ENCODE results near the gene MBTPS2.
A peak's percentile ranks its signal among the peaks of the same experiment; 100 is the strongest.
"Not testable (repeated sequence)": the region's sequence is repeated elsewhere in the genome, so short reads cannot be mapped to it uniquely, and the experiment has no call there.

MBTPS2 gene

GRCh38 chrX:21863241-21863640 is 23.8 kb downstream of the MBTPS2 start:
- no peak for DNase-seq

DNA sequence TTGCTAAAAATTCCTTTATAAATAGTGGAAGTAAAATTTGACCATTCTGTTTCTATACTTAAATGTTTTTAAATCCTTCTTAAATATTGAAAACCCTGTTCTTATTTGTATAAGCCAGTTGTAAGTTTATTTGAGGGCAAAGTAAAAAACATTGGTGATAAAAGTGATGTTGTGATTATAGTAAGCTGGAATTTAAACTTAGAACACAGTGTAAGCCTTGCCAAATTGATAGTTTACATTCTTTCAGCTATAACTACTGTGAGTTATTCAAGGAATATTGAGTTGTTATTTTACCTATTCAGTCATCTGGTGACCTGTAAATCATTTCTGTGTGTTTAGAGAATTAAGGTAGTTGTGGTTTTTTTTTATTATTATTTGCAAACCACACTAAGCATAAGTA is 26.0 kb downstream of the MBTPS2 start:
- no peak for DNase-seq

DNA sequence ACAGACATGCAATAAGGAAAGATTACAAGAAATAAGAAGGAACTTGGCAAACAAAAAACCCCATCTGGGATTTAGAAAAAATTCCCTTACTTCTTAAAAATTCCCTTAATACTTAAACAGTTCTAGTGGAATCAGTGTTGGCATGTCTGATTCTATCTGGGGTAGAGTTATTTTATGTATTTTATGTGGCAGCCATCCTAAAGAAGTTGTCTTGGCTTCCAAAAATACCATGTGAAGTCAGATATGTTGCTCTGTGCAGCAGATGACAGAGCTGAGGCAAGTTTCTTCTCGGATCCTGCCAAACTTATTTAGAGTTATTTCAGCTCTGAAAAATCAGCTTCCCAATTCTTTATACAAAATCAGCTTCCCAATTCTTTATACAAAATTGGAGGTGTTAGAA is 31.1 kb downstream of the MBTPS2 start:
- DNase-seq = no peak

DNA sequence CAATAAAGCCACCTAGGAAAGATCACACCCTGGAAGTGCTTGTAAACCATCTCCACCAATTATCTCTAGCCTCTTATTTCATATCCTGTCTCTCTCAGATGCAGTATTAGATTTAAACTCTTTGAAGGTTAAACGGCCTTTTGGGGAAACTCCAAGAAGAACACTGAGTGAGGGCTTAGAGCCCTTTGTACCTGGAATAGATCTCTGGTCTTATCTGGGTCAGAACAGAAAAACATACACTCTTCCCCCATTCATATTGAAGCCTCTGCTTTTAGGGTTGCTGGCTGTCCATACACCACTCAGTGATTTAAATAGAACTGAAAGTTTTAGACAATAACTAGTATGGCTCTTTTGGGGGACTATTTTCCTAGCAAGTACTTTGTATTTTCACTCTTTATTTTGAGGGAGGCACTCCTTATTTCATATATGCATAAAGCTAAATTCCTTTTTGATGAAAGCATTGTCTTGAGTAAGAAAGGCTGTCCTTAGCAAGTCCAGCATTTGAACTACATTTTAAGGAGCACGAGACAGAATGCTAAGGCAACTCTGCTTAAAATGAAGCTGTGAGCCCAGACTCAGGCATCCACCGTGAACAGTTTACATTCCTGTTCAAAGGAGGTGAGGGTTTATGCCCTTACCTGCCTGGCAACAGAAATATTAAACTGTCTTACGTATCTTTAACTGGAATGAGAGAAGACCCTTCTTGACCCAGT is 33.8 kb downstream of the MBTPS2 start:
- no peak for DNase-seq

GRCh38 chrX:21874182-21874581 is 34.8 kb downstream of the MBTPS2 start:
- DNase-seq = not testable (repeated sequence)

- peak in 1 of 2 experiments; percentile 25 for DNase-seq
Observed at GRCh38 chrX:21875013-21875412, 35.6 kb downstream of the MBTPS2 start.

DNA sequence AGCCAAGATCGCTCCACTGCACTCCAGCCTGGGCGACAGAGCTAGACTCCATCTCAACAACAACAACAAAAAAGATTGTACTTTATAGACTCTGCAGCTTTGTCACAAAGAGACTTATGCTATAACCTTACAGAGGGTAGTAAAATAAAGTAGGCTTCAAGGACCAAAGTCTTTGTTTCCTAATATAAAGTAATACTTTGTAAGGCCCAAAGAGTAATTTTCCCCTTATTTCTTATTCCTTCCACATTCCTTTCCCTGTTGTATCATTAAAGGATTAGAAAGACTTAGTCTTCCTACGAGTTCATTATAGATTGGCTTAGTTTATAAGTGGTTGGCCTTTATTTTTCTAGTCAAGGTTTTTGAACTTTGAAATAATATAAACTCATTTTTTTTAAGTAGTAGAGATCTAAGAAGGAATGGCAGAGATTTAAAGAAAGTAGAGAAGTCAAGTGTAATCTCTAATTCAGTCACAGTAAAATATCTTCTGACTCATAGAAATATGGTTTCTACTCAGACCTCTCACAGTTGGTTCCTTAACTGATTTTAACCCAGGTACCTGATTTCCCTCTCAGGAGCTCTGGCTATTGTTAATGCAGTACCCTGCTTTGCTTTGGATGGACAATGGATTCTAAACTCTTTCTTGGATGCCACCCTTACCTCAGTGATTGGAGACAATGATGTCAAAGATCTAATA is 42.6 kb downstream of the MBTPS2 start:
- DNase-seq = no peak

DNA sequence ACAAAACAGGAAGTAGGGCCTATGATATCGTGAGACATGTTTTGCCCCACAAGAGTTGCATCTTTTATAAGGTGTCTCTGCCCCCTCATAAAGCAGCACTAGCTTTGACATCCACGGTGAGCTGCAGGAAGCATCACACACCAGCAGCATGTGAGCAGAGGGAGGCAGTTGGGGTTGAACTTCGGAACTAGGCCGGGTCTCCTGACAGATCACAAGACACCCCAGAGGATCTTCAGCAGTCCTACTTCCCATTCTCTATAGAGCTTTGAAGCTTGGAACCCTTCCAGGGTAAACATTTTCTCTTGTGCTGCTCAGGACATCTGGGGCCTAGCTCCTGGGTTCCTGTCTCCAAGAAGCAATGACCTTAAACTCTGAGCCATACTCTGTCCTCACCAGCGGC is 43.8 kb downstream of the MBTPS2 start:
- no peak for DNase-seq

- no peak for DNase-seq
Observed at GRCh38 chrX:21885568-21885967, 46.2 kb downstream of the MBTPS2 start.

DNA sequence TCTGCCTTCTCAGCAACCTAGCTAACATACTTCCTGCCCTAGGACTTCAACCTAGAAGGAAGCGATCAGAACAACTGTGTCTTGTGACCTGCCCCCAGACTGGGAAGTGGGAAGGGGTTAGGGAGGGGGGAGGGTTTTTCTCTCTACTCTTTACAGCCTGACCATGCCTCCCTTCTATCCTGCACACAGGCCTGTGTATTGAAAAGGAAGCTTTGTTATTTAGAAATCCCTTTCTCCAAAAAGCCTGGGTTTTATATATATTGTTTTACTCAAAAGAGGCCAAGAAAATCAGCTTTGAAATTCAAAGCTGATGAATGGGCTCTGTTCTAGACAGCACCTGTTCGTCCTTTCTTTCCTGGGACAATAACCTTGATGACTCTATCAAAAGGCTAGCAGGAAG is 65.9 kb downstream of the MBTPS2 start:
- peak; percentile 47 to 61 for DNase-seq

DNA sequence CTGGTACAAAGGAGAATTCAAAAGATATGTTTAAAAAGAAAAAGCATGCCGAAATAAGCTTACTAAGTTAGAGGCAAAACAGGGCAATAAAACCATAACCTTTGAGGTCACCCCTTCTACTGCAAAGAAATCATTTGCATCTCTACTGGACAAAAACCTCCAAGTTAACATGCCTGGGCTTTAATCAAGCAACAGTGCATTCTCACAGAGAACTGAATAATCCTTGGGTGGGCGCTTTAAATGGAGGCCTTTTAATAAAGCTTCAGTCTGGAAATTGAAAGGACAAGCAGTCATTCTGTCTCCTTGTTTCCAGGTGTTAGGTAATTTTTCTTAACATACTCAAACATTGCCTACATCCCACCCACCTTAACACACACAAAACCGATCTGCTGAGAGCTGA is 66.5 kb downstream of the MBTPS2 start:
- DNase-seq = peak in 1 of 2 experiments; percentile 11

DNA sequence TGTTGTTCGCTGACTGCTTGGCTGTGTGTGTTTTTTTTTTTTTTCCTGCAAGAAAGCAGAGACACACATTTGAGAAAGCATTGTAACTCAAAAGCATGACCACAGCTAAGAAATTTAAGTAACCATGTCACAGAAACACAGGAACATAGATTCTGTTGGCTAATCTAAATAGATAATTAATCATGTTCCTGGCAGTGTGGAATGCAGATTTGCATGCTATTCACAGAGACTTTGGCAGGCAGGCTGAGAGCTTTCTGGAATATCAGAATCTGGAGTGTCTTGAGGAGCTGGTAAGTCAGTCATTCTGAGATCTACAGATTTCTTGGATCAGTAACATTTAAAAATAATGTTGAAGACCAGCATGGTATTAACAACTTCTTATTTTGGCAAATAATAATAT is 67.8 kb downstream of the MBTPS2 start:
- DNase-seq = no peak

DNA sequence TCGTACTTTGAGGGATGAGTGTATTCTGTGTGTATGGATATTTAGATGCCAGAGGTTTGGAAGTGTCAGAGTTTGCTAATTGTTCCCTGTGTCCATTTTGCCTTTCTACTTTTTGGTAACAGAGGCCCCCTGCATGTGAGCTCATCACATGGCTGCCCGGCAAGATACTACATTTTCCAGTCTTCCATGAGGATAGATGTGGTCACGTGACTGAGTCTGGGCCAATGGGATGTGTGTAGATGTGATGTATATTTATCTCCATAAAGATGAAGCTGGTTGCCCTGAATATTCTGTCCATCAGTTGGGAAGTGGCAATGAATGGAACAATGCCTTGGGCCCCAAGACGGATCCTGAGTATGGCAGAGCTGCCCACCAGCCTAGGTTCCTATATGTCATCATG is 72.1 kb downstream of the MBTPS2 start:
- DNase-seq = no peak

- DNase-seq = no peak
Observed at GRCh38 chrX:21912220-21912619, 72.8 kb downstream of the MBTPS2 start.

DNA sequence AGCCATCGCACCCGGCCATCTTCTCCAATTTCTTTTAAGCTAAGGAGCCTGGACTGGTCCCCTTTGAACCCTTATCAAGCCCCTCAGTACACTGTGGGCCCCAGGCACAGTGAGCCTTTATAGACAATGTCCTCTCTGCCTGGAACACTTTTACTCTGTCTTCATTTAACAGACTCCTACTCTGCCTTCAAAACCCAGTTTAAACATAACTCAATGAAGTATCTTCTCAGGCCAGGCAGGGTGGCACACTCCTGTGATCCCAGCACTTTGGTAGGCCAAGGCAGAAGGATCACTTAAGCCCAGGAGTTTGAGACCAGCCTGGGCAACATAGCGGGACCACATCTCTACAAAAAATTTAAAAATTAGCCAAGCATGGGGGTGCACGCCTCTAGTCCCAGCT is 73.6 kb downstream of the MBTPS2 start:
- no peak for DNase-seq

DNA sequence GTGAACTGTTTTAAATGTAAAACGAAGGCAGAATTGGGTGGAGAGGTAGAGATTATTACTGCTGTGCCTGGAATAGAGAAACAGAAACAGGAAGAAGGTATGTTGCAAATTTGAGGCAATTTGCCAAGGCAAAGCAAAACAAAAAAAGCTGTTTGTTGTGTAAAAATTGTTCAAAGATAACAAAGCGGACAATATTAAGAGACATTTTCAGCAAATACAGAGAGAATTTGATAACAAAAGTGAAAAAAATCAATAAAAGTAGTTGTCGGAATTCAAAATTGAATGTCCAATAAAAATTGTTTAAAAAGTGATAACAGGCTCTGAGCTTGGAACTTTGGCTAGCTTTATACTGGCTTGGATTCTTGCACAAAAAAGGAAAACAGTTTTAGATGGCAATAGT is 86.7 kb downstream of the MBTPS2 start:
- no peak for DNase-seq

GRCh38 chrX:21926527-21927278 is 87.3 kb downstream of the MBTPS2 start:
- DNase-seq = no peak

DNA sequence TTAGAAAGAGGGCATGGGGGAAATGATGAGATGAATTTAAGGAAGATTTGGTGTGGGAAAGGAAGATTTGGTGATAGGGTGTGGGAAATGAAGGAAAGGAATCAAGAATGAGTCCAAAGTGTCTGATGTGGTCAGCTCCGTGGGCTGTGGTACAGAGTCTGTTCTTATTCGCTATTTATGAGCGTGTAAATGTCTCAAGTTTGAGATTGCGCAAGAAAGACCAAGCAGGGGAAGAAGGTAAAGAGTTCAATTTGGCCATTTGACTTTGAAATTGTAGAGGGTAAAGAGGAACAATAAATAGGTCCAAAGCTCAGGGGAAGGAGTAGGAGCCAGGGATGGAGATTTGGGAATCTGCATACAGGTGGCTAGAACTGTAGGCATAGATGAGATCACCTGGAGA is 89.8 kb downstream of the MBTPS2 start:
- no peak for DNase-seq

GRCh38 chrX:21930986-21931385 is 91.6 kb downstream of the MBTPS2 start:
- DNase-seq = no peak

- DNase-seq = no peak
Observed at GRCh38 chrX:21932292-21933002, 93.0 kb downstream of the MBTPS2 start.

- no peak for DNase-seq
Observed at GRCh38 chrX:21933077-21933476, 93.7 kb downstream of the MBTPS2 start.

DNA sequence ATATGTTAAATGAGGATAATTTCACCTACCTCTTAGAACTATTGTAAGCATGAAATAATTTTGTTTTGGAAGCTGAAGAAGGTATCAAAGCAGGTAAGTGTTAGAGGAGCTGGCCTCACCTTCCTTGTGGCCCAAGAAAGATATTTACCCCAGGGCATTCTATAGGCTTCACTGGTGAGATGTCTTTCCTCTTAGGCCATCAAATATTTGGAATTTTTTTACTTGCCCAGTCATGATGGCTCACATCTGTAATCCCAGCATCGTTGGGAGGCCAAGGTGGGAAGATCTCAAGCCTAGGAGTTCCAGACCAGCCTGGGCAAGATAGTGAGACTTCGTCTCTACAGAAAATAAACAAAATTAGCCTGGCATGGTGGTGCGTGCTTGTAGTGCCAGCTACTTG is 95.0 kb downstream of the MBTPS2 start:
- DNase-seq = no peak
